GM18508 (cell line): Measurements from ENCODE around the gene ATP4B.

Experiments
- ATAC-seq: cut with Tn5 transposase; IDR thresholded peaks from one replicate; pipeline ENCODE4 v1.9.1; 2021; ENCODE audit warnings: moderate number of reproducible peaks; ENCODE audit not compliant: insufficient read depth, unreplicated experiment

The ATP4B gene

DNA sequence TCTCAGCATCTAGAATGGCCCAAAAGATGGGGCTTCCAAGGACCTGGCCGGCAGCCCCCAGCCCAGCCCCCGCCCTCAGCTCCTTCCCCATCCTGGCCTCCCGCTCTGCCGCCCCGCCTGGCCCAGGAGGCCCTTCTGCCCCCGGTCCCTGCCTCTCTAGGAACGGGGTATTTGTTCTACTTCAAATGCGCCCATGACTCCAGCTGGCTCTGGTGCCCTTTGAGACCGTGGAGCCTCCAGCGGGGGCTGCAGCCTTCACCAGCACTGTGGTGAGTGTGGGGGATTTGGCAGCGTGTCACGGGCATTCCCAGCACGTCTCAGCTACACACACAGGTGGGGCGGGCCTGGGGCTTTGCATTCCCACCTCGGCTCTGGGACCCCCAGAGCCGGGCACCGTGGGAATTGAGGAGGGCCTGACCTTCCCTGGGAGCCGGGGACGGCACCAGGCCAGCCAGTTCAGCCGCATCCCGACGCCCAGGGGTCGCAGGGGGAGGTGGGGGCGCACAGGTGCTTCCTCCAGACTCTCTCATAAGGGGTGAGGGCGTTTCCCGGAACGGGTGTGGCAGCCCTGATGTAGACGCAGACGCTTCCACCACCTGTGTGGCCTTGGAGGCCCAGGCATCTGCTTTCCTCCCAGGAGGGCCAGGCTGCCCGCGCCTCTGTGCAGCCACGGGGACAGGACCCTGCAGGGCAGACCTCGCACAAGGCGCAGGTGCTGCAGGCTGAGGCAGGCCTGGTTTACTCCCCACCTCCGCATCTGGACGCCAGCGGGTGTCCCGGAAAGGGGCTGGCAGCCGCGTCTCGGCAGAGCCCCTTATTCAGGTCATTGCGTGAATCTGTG, 947 bp downstream of the ATP4B start:
- ATAC-seq, result no peak

DNA sequence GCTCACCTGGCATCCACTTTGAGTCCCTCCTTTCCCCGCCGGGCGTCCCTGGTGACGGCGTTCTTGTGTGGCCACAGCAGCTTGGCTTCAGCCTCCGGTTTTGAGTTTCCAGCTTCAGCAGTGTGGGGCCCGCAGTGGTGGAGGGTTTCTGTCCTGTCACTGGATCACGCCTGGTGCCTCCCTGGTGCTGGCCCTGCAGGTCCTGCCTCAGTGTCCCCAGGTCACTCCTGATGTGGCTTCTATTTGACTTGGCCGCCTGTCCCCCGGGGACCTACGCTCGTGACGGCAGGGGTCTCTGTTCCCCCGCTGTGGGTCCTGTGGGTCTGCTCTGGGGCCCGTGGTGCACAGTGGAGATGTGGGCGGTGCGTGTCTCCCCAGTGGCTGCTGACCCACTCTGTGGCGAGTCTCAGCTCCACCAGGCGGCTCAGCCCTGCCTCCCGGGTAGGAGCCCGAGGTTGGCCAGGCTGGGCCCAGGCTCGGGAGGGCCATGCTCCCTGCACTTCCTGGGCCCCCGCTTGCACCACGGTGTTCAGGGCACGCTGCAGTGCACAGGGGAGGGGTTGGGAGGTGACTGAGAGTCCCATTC, 1.9 kb downstream of the ATP4B start:
- no peak for ATAC-seq

DNA sequence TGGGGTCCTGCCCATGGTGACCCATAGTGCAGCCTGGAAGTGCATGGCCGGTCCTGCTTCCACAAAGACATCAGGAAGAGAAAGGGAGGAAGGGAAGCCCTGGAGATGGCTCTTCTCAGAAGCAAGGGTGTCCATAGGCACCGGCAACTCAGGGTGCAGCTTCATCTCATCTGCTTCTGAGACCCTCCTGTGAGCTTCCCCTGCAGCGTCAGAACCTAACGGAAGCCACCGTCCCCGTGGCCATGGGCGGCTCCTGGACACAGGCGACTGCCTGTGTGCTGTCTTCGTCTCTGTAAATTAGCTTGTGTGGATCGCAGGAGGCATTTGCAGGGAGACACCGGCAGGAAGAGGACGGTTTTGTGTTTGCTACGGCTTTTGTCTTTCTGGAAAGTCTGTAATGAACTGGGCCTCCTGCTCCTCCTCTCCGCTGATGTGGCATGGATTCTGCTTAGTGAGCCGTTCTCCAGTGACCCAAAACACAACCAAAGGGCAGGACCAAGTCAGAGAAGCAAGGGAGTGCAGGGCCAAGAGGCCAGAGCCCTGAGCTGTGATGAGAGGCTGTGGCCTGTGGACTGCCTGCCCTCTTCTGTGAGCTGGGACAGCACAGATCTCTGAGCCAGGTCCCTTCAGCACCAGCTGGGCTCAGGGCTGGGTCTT, 2.5 kb downstream of the ATP4B start:
- ATAC-seq, result no peak

DNA sequence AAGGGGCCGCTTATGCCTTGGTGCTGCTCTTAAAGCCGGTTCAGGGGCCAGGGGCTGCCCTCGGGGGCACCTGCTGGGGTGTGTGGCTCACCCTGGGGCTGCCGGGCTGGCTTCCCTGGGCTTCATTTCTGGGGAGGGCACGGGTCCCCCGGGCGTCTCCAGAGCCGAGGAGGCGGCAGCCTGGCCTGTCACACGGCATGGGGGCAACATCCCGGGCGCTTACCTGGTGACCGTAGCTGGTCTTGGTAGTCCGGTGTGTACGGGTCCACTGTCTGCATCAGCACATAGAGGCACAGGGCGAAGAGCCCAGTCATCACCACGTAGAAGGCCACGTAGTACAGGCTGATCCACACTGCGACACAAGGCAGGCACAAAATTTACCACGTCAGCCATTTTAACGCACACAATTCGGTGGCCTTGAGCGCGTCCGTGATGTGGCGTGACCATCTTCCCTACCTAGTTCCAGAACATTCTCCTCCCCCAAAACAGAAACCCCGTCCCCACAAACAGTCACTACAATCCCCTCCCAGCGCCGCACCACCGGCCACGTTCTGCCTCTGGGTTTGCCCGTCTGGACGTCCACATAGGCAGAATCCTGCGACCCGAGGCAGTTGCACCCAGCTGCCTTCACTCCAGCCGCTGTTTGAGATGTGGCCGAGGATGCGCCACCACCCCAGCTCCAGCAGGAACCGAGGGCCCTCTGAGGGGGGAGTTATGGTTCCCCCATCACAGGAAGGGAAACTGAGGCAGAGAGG, 3.2 kb downstream of the ATP4B start:
- ATAC-seq, result no peak

DNA sequence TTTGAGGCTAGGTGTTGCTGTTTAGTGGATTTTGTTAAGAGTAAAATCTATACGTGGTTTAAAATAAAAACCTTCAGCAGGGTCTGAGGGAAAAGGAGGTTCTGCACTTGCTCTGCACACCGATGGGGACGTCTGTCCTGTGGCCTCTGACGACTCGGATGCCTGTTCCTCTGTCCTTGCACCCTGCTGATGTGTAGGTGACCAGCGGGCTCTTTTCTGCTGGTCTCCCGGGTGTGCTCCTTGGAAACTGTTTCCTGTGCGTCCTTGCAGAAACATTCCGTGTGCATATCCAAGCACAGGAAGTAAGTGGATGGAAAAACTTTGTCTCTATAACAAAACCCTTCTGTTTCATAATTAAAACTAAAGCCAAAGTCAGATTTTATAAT, 3.8 kb downstream of the ATP4B start:
- ATAC-seq, result no peak

GRCh38 chr13:113653264-113654174, 4.5 kb downstream of the ATP4B start:
- no peak for ATAC-seq

DNA sequence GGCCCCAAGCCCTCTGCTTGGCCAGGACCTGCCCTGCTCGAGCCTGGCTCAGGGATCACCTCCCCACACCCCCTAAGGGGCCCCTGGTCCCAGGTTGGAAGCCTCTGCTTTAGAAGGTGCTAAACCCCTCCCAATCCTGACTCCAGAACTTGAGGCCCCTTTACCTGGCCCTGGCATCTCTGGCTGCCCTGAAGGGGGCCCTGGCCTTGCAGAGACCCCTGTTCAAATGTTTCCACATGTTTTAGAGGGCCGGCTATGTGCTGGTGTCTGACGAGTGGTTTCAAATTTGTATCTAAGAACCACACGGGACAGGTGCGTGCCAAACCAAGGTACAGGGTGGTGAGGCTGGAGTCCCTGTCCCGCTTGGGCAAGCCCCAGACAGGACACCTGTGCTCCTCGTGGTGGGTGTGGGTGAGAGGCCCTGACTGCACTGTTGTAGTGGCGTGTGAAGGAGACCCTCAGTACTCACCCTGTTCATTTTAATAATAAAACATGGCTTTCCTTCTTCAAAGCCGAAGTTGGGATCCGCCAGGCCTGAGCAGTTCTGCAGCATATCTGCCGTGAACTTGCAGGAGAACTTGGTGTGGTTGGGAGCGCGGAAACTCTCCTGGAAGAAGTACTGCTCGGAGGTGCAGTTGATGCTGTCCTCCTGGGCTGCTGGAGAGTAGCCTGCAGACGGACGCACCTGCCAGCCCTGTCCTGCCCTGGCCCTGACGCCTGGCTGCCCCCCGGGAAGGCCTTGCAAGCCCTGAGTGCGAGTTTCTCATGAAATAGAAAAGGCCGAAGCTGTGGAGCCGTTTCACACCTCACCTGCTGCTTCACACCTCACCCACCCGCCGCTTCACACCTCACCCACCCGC, 5.4 kb downstream of the ATP4B start:
- ATAC-seq, result no peak

DNA sequence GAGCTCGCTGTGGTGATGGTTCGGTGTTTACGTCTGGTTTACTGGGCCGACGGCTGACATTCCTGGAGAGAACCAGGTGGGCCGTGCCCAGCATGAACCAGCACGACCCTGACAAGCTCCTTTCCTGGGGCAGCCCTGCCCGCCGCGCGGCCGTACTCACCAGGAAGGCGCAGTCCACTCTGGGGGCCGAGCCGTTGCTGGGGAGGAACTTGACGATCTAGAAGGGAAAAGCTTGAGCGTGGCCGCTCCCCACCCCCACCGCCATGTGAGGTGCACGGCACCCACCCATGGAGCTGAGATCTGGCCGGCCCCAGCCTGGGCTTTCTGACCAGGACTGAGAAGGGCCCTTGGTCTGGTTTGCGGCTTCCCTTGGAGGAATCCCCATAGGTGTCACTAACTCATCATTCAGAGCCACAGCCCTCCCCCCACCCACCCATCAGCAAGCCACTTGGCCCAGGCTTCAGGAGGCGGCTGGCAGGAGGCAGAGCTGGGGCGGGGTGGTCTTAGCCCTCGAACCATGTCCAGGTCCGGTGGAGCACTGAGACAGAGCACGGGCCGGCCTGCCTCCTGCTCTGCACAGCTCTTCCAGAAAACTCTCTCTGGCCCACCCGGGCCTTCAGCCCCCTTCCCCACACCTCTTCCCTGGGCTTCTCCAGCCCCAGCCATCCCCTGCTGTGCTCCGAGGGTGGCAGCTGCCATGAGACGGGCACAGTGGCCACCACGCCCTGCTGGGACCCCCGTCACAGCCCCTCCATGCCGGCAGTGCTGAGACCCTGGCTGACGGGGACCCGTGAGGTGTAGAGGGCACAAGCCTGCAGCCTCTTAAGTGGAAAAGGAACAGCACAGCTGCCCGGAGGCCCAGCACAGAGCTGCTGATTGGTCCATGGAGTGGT, 6.2 kb downstream of the ATP4B start:
- no peak for ATAC-seq

DNA sequence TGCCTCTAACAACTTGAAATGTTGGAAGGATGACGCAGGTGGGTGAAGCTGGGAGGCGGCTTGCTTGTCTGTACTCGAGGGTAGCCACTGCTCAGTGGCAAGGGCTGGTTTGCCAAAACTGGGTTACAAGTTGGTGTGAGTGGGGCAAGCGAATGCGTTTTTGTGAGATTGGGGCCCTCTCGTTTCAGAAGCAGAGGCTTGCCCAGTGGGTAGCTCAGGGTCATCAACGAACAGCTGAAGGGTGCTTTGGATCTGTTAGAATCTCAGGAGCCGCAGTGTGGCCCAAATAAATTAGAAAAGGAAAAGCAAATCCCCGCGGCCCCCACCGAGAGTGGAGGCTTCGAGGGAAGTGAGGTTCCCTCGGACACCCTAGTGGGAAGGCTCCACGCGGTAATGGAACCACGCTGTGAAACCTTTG, 7.3 kb downstream of the ATP4B start:
- ATAC-seq, result no peak

DNA sequence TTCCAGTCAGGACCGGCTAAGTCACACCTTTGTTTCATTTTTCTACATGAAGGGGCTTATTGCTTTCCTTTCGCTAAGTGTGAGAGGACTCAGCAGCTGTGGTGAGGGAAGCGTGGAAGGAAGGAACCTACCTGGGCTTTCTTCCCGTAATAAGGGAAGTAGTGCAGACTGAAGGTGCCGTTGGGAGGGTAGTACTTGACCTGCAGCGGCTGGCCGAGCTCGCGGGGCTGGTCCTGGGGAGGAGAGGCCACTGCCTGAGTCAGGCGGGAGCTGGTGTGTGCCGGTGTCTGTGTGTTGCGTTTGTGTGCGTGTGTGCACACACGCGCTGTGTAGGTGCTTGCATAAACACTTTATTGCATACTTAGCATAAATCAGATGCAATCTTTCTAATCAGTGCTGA, 7.7 kb downstream of the ATP4B start:
- ATAC-seq, result no peak

GRCh38 chr13:113649212-113649611, 8.8 kb downstream of the ATP4B start:
- ATAC-seq, result no peak

GRCh38 chr13:113648216-113648610, 9.8 kb downstream of the ATP4B start:
- no peak for ATAC-seq

DNA sequence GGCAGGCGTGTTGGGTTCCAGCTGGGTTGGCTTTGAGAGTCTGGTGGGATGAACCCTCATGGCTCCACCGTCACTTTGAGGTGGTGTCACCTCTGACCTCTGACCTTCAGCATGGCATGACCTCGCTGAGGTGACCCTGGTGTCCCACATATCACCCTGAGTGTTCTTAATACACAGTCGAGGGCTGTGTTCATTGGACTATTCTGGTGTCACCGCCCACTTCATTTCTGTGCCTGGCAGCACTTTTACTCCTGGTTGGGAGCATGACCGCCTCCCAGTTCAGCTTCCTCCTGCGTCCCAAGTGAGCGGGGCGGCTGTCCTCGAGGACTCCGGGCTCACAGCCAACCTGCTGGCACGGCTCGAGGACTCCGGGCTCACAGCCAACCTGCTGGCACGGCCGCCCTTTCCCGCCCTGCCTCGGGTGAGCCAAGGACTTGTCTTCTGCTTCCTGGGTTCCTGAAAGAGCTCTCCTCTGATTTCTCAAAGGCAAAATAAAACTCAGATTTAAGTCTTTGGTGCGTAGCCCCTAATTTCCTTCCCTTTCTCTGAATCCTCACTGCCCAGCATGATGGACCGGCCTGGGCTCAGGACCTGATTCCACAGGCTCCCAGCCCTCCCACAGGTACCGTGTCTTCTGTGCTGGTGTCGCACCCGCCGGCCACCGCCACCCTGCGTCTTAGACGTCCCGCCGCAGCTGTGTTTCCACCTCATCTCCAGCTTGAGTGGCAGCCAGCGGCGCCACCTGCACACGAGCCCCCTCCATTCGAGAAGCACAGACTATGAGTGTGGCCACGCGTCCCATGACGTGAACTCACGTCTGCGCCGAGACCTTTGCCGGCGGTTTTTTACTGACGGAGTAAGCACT, 10.4 kb downstream of the ATP4B start:
- ATAC-seq, result no peak

DNA sequence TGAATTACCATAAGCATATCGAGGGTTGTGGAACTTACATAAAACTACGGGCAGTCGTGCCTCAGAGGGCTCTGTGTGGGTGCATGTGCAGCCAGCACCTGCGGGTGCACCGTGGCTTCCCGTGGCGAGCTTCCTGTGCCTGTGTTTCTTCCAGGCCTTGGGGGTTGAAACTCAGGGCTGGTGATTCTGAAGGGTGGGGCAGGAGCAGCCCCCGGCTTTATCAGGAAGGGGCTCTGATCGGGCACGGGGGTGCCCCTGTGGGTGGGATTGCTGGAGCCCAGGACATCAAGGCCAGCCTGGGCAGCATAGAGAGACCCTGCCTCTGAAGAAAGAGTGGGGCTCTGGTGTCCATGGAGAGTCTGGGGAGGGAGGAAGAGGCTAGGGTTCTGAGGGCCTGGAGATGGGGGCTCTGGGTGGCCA, 11.1 kb downstream of the ATP4B start:
- no peak for ATAC-seq

GRCh38 chr13:113646376-113646775, 11.6 kb downstream of the ATP4B start:
- ATAC-seq, result no peak

- no peak for ATAC-seq
These were observed 12.7 kb downstream of the ATP4B start for GRCh38 chr13:113645329-113645728.

DNA sequence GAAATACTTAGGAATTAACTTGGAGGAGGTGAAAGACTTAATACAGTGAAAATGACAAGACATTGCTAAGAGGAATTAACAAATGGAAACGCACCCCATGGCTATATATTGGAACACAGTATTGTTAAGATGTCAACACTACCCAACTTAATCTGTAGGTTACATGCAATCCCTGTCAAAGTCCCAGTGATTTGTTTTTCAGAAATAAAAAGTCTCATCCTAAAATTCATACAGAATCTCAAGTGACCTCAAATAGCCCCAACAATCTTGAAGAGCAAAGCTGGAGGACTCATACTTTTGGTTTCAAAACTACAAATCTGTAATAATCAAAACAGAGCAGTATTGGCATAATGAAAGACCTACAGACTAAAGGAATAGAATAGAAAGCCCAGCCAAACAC, 13.2 kb downstream of the ATP4B start:
- no peak for ATAC-seq
